AG20443 (cell line): ENCODE results near the gene LDLRAD4.

Experiments
- DNase-seq: peaks from one replicate; pipeline ENCODE4 v3.0.0; 2012; ENCODE audit warnings: low spot score, mixed read lengths

Gene LDLRAD4

DNA sequence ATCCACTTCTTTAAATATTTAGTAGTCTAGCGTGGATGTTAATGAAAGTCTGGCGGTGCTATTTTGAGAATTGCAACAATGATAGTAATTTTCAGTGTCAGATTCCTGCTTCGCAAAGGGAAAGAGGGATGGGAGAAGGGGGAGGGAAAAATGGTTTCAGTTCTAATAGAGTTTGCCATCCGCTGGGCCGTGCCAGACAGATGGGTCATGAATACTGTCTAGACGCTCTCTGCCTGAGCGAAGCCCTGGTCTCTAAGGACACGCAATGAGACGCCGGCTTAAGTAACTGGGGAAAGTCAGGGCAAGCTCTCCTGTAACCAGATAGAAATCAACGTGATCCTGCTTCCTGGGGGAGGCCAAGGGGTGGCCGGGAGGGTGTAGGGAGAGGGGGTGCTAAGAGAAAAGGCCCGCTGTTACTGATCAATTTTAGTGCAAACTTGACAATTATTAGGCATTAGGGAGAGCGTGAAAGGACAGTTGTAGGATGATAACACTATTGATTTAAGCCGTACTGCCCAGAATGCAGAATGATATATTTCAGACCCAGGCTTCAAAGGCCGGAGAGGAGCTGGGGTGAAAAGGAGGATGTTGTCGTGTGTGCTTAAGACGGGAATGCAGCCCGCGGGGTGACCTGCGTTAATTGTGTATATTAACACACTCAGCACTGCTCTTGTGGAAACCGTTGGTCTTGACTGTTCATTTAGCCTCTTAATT is 229.2 kb downstream of the LDLRAD4 start:
- peak; percentile 86 for DNase-seq

DNA sequence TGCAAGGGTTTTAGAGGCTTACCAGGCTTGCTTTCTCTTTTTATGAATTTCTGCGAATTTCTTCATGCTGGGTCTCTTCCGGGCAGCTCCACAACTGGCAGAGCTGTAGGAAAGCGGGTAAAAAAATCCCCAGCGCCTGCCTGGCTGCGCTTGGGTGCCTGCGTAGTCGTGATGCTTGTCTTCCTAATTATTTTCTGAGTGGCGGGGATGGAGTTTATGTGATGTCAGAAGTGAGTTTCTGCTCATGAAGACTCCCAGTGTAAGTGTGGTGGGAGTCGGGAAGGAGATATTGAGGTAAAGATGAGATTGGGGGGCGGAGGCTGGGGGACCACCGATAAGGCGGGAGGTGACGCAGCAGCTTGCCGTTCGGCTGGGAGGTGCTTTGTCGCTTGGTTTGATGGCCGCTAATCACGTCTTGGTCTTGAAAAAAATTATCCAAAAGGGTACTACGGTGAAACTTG is 229.8 kb downstream of the LDLRAD4 start:
- no peak for DNase-seq

DNA sequence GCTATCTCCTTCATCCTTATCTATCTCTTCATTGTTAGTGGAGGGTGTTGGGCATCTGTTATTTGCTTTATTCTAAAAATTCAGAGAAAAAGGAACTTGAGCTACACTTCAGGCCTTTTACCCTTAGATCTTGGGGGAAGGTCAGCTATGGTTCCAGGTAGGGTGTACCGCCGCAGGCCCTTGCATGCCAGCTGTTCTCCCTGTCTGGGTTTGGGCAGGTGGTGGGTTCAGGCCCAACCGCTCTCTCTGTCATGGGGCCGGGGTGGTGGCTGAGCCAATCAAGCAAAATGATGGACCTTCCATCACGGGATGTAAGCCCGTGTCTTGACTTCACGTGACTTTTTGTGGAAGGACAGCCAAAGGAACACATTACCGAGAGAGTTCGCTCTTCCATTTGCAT is 231.1 kb downstream of the LDLRAD4 start:
- no peak for DNase-seq

DNA sequence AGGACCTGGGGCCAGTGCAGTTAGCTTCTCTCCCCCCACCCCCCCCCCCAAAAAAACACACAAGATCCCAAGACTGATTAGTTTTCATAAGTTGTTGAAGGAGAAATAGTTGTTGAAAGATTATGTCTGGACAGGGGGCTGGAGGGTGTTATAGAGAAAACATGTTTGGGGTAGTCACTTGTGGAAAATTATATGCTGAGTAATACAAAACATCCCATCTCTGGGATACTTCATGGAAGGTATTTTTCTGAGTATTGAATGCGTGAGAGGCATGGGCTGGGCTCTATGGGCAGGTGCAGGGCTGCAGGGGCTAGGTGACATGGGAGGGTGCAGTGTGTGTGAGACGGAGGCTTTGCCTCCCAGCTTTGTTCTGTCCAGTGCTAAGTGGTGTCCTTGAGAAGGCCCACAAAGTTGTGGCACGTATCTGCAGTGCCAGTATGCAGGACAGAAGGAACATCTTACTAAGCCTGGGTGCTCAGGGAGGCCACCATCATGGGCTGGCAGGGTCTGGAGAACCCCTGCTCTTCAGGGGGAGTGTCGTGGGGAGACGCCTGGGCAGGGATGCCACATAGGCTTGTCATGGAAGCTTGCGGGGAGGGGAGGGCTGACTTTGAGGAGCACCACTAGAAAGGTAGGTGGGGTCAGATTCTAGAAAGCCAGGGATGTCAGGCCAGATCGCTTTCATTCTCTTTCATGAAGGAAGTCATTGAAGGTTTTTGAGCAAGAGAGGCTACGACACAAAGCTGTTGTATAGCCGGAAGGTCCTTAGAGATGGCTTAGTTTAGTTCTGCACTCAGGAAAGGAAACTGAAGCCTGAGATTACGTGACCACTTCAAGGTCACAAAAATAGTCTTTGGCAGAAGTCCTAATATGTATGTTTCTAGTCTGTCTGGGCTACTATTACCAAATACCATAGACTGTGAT is 232.0 kb downstream of the LDLRAD4 start:
- no peak for DNase-seq

DNA sequence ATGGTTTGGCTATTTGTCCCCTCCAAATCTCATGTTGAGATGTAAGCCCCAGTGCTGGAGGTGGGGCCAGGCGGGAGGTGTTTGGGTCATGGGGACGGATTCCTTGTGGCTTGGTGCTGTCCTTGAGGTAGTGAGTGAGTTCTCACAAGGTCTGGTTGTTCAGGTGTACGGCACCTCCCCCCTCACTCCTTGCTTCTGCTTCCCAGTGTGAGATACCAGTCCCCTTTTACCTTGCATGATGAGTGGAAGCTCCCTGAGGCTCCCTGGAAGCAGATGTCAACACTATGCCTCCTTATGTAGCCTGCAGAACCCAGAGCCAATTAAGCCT is 232.6 kb downstream of the LDLRAD4 start:
- DNase-seq: no peak

DNA sequence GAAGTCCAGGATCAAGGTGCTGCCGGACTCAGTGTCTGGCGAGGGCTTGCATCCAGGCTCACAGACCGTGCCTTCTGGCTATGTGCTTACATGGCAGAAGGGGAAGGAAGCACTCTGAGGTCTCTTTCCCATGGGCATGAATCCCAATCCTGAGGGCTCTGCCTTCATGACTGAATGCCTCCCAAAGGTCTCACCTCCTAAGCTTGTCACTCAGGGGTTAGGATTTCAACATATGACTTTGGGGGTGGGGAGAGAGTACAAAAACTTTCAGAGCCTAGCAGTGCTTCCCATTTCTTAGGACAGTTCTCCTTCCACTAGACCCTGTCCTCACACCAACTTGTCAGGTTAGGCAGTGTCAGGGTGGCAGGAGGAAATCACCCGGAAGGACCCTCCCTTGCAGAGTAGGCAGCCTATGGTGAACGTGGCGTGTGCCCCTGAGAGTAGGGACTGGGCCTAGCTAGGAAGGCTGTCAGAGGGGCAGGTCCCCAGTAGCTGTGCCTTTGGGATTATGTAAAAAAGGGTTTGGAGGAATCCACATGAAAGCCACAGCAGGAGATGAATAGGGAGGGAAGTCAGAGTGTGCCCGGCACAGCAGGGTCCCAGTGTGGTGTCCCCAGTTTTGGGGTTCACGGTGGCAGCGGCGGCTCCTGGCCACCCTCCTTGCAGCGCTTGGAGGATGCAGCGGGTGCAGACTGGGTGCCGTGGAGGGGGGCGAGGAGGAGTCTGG is 233.3 kb downstream of the LDLRAD4 start:
- DNase-seq: no peak

DNA sequence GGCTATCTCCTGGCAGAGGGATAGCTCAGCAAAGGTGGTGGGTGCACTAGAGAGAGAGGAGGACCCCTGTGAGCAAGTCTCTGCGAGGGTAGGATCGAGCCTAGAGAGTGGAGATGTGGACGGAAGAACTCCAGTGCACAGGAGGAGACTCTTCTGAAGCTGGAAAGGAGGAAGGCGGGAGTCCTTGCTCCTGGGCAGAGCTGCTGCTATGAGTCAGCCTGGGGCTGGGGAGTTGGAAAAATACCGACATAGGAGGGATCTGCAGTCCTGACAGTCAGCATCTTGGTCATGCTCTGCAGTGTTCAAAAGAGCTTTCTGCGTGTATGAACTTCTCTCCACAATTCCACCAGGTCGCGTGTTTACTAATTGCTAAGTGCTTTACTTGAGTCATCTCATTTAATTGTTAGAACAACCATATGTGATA is 233.8 kb downstream of the LDLRAD4 start:
- DNase-seq: peak; percentile 91

DNA sequence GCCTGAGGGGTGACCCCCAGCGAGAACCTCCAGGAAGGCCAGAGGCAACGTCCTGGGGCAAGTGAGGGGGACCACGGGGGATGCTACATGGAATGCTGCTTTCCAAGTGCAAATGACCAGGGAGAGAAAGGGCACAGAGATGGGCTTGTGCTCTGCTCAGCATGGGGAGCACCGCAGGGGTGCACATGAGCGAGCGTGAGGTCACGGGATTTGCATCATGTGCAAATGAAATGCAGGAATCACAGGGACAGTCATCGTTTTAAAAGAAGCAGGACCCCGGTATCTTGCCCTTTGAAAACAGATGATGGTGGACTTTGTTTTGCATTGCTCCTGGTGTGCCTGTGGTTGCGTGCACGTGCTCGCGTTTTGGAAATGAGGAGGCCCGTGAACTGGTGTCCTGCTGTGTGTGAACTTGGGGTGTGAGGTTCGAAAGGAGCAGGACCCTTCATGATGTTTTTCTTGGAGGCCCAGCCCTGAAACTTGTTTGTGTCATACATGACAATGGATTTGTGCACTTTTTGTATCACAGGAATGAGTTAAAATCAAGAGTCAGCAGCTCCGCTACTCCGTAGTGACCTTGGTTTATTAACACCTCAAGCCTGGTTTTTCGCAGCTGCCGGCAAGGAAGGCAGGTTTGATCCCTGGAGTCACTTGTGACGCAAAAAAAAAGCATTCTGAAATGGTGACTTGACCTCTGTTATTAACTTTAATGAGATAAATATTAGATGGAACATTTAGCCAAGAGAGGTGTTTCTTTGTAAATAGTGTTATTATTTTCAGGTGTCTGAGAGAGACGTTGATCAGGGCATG is 234.5 kb downstream of the LDLRAD4 start:
- no peak for DNase-seq

DNA sequence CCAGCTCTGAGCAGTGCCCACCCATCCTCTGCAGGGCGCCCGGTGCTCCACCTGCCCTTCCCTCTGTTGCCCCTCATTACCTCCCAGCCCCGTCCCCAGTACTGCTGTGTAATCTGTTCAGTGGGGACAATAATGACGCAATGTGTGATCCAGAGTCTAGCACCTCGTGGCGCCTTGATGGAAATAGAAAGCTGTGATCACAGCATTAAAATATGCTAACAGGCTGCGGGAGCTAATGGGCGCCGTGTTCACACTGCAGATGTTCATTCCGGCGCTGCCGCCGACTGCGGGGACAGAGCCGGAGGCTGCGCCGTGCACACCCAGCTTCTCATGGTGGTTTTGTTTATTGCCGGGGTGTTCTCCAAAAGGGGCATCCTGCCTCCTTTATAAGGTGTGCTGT is 235.2 kb downstream of the LDLRAD4 start:
- peak; percentile 79 for DNase-seq

DNA sequence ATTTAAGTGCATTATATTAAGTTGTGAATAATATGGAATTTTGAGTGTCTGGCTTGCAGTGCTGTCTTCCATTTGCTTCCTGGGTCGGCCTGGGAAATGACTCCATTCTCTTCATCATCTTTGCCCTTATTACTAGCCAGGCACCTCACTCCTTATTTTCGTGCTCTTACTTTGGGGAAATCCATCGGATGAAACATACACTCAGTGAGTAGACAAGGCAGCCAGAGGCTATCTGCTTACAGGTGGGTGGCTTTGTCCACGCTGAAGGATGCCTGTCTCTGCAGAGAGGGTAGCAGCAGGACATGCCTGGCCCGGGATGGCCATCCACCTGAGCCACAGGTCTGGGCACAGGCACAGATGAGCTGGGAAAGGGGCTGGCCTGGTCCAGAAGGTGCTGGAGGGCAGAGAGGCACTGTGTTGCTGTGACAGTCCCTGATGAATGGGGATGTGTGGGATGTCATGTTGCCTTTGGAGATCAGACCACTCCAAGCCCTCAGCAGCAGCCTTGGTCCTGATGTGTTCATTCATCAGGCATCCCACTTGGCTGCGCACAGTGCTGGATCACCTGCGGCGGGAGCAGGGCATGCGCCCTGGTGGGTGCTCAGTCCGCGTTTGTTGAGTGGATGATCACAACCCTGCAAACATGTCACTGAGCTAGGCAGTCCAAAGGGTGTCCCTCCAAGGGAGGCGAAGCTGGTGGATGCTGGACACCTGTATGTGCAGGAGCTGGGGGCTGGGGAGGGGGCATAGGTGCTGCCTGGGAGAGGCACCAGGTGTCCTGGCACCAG is 236.0 kb downstream of the LDLRAD4 start:
- no peak for DNase-seq

DNA sequence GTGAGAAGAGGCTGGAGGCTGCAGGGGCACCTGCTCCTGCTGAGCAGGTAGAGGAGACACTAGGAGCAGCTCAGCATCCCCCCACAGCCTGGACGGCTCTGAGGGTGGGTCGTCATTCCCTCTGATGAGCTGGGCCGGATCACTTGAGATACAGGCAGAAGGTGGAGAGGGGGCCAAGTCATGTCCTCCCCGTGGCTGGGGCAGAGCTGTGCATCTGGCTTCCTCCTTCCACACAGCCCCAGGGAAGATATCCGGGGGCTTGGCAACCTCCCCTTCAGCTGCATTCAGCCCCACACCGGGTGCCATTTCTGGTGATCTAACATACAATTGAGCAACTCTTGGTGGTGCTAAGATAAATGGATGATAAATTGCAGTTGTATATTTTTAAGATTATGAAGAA is 236.9 kb downstream of the LDLRAD4 start:
- DNase-seq: no peak

DNA sequence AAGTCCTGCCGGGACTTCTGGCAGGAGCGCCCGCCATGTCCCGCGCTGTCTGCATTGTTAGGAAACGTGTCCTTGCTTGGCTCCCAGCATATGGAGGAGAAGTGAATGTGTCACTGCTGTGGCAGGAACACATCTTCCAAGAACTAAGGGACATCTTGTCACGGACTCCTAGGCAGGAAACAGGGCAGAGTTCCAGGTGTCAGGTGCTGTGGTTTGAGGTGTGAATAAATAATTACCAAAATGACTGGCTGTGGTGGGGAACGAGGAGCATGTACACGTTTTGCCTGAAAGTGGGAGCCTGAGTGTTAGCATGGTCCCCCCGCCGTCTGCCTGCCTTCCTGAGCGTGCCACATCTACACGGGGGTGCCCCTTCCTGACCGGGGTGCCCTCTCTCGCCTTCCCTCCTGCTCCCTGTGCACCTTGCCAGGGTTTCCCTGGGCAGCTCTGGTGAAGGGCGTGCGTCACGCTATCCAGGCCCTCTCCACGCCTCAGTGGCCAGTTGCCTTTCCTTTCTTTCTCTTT is 237.5 kb downstream of the LDLRAD4 start:
- no peak for DNase-seq

DNA sequence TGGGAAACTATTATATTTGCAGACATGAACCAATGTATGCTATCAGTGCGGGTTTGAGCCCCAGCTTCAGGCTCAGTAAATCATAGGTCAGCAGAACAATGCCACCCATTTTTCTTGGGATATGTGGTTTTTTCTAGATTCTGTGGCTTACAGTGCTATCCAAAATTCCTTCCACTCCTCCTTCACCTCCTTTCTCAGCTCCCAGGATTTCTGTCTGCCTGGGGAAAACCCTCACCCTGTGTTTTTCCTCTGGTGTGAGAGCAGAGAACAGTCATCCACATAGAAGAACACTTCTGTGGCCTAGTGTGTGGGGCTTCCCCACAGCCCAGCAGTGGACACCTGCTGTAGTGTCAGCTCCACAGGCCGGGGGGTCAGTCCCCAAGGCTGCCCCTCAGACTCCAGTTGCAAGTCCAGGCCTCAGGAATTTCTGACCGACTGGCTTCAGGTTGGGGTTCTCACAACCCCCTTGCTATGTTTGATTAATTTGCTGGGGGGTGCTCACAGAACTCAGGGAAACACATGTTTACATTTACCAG is 238.2 kb downstream of the LDLRAD4 start:
- DNase-seq: no peak

DNA sequence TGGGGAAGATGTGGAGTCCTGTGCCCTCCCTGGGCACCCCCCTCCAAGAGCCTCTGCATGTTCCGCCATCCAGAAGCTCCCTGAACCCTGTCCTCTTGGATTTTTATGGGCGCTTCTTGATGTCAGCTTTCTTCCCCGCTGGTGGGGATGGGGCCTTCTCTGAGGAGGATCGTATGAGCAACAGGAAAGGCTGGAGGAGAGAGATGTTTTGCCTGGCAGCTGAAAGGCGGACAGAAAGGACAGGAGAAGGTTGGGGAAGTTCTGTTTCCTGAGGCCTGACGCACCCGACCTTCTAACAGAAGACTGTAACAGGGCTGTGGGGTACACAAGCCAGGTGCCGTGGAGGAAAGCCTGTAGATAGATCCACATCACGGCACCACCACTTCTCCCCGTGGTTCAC is 238.8 kb downstream of the LDLRAD4 start:
- no peak for DNase-seq

DNA sequence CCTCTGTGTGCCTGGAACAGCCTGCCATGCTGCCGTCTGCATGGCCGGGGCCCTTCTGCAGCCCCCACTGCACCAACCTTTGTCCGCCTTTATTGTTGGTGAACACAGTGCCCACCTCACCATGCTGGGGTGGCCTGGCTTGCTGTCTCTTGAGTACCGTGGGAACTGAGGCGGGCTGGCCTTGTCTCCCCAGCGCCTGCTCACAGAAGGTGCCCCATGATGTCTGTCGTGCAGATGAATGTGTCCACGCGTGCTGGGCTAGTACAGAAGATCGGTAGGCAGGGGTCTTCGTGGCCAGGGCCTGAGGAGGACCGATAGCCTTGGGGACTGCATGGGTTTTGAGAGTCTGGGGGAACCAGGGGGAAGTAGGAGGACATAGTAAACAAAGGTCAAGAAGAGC is 242.4 kb downstream of the LDLRAD4 start:
- DNase-seq: no peak

DNA sequence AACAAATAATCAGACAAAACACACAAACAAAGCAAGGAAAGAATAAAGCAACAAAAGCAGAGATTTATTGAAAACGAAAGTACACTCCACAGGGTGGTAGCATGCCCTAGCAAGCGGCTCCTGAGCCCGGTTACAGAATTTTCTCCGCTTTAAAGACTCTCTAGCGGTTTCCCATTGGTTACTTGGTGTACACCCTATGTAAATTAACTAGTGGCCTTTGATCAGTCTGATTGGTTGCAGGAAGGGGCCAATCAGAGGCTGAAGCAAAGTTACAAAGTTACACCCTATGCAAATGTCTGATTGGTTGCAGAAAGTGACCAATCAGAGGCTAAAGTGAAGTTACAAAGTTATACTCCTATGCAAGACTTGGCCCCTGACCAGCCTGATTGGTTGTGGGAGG is 242.9 kb downstream of the LDLRAD4 start:
- DNase-seq: no peak

DNA sequence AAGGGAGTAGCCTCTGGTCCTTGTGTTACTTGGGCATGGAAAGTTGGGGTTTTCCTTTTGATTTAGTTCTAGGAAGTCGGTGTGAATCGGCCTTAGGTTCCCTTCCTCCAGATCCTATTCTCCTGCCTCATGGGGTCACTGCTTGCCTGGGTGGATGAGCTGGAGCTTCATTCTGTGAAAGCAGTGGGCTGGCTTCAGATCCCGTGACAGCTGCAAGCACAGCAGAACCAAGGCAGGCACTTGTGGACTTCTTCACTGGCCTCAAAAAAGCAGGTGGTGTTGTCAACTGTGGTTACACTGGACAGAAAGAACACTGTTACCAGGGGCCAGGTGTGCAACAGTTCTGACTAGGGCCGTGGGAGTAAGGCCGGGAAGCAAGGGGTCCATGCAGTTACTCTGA is 243.4 kb downstream of the LDLRAD4 start:
- no peak for DNase-seq

DNA sequence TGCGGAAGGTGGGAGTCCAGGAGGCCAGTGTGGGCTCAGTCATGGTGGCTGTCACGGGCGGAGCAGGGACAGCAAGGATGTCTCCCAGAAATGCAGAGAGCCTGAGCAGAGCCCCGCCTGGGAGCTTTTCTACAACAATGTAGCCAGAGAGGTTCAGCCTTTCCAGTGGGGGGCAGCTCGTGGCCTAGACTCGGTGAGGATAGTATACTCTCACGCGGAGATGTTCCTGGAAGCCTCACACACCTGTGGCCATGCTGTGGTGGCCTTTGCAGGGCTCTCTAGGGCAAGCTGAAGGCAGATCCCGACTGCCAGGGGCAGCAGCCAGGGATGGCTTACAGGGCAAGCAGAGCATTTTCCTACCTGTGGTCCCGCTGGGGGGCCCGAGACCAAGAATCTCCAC is 244.1 kb downstream of the LDLRAD4 start:
- no peak for DNase-seq

DNA sequence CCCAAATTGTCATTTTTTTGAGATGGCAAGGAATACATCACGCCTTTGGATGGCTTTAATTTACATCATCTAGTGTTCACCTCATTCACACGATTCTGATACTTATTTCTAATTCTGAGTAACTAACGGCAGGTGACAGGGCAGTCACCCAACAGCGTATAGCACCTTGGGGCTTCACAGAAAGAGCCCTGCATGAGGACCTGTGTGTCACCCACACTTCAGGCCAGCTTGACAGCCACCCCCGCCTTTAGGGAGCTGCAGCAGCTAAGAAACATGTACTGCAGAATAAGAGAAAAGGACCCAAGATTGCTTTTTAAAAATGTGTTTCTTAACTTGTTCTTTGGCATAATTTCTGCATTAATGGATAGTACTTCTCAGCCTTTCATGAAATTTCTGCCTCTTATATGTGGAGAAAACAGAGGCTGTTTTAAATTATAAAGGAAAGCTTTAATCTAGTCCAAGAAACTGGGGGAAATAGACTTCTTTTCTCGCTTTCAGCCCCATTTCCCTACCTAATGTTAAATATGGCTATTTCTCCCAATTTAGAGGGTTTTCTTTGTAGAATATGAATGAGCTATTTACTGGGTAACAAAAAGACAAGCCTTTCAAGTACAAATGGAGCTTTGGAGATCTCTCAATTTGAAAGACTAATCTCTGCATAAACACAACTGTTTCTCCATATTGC is 245.1 kb downstream of the LDLRAD4 start:
- DNase-seq: no peak
